Esophagus (tissue), 2 donors: Measurements from ENCODE around the gene WFIKKN1. TPM values are rescaled to one million over a fixed set of nuclear protein-coding genes. Genes with fewer than 3 reads are reported as not detected.
A peak's percentile ranks its signal among the peaks of the same experiment; 100 is the strongest.

ENCODE experiments used
- H3K27ac ChIP-seq, 2 donors: one replicate each; pipeline ENCODE4 v1.5.1; 2013; ENCODE audit warnings: low read depth in 2 of 2, mild to moderate bottlenecking in 2 of 2, inconsistent platforms in 1 of 2, low read length in 1 of 2, moderate library complexity in 1 of 2
- H3K27me3 ChIP-seq, 2 donors: one replicate each; pipeline ENCODE4 v1.6.1; 2013; ENCODE audit warnings: low read length in 2 of 2, control low read depth in 1 of 2, mild to moderate bottlenecking in 1 of 2; ENCODE audit not compliant: insufficient read depth in 2 of 2, control insufficient read depth in 1 of 2
- H3K36me3 ChIP-seq, 2 donors: one replicate each; pipeline ENCODE4 v1.6.1; 2013; ENCODE audit warnings: low read length in 1 of 2; ENCODE audit not compliant: control insufficient read depth in 2 of 2, insufficient read depth in 2 of 2
- H3K4me1 ChIP-seq, 2 donors: one replicate each; pipeline ENCODE4 v1.6.1; 2013; ENCODE audit warnings: low read length in 1 of 2; ENCODE audit not compliant: control insufficient read depth in 2 of 2, insufficient read depth in 2 of 2
- H3K4me3 ChIP-seq, 2 donors: one replicate each; pipeline ENCODE4 v1.5.1; 2013; ENCODE audit warnings: low read length in 2 of 2, mild to moderate bottlenecking in 2 of 2, low read depth in 1 of 2, moderate library complexity in 1 of 2
- H3K9me3 ChIP-seq, 2 donors: one replicate each; pipeline ENCODE4 v1.6.1; 2013; ENCODE audit warnings: mild to moderate bottlenecking in 2 of 2, low read depth in 1 of 2, low read length in 1 of 2, moderate library complexity in 1 of 2; ENCODE audit not compliant: control insufficient read depth in 2 of 2, insufficient read depth in 1 of 2
- WGBS, 2 donors: extraction: QIAGEN DNeasy Blood & Tissue Kit; methylation state at CpG; one replicate each; pipeline ENCODE4 v1.1.7; 2013; 5-methylcytosine and 5-hydroxymethylcytosine counted together
- polyA plus RNA-seq, 2 donors: library from polyadenylated mRNA; stranded (reverse); fragments of 200-250 nt; gene quantifications; one replicate each; pipeline ENCODE4 v1.2.3, GENCODE V29; 2013
- donor health status: healthy with polysubstance abuse.
- donor health status: Bipolar disorder and iron deficiency.

Gene WFIKKN1
- polyA plus RNA-seq, 2 donors: 0.11 to 1.5 TPM

GRCh38 chr16:676565-676902 is 45.7 kb downstream of the WFIKKN1 start:
- Histone ChIP-seq H3K4me3 (no peak overlapping the region), H3K9me3 (no peaks in the 10 kb centered on the region)

DNA sequence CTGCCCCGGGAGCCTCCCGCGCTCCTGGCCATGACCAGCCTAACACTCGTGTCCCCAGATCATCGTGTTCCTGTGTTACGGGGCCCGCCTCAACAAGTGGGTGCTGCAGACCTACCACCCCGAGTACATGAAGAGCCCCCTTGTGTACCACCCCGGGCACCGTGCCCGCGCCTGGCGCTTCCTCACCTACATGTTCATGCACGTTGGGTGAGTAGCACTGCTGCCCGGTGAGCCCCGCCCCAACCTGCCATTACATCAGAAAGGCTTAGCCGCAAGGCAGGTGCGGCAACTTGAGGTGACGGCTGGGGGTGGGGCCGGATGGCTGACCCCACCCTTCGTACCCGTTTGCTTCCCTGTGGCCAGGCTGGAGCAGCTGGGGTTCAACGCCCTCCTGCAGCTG is 46.1 kb downstream of the WFIKKN1 start:
- H3K27ac ChIP-seq: peak overlapping the region; percentile 12 to 45
- no peak overlapping the region for H3K4me3 ChIP-seq
- 41 to 46% methylated on average over 23 of the region's 23 CpGs for WGBS, 2 donors
- H3K36me3 ChIP-seq: peaks cover 6 to 33% of the 10 kb centered on the region in 2 donors
- peaks cover 18 to 57% of the 10 kb centered on the region in 2 donors for H3K4me1 ChIP-seq
- no peaks in the 10 kb centered on the region for H3K27me3 ChIP-seq
- no peaks in the 10 kb centered on the region for H3K9me3 ChIP-seq

More at GRCh38 chr16:676565-676902, 45.7 kb downstream of the WFIKKN1 start:
- 53 to 68% methylated on average over 20 to 21 of the region's 21 CpGs for WGBS, 2 donors
- H3K36me3 ChIP-seq: peaks cover 10 to 32% of the 10 kb centered on the region in 2 donors
- H3K27ac ChIP-seq: peak overlapping the region; percentile 12 to 45
- H3K27me3 ChIP-seq: no peaks in the 10 kb centered on the region
- H3K4me1 ChIP-seq: peaks cover 14 to 54% of the 10 kb centered on the region in 2 donors

GRCh38 chr16:677316-678190 is 46.8 kb downstream of the WFIKKN1 start:
- H3K36me3 ChIP-seq: peaks cover 2 to 33% of the 10 kb centered on the region in 2 donors
- no peaks in the 10 kb centered on the region for H3K9me3 ChIP-seq
- no peaks in the 10 kb centered on the region for H3K27me3 ChIP-seq
- H3K4me1 ChIP-seq: peaks cover 19 to 61% of the 10 kb centered on the region in 2 donors
- H3K27ac ChIP-seq: peak overlapping the region in 1 of 2 donors; percentile 22
- H3K4me3 ChIP-seq: no peak overlapping the region
- WGBS, 2 donors: 37 to 45% methylated on average over 51 to 57 of the region's 57 CpGs

GRCh38 chr16:678209-678857 is 47.5 kb downstream of the WFIKKN1 start:
- no peaks in the 10 kb centered on the region for H3K9me3 ChIP-seq
- H3K27me3 ChIP-seq: no peaks in the 10 kb centered on the region
- 55 to 67% methylated on average over 21 of the region's 21 CpGs for whole genome bisulfite sequencing, 2 donors
- no peak overlapping the region for H3K4me3 ChIP-seq
- peaks cover 0 to 32% of the 10 kb centered on the region in 2 donors for H3K36me3 ChIP-seq
- no peak overlapping the region for H3K27ac ChIP-seq
- H3K4me1 ChIP-seq: peaks cover 19 to 65% of the 10 kb centered on the region in 2 donors

- Histone ChIP-seq H3K27me3 (no peaks in the 10 kb centered on the region), H3K9me3 (no peaks in the 10 kb centered on the region), H3K27ac (peak overlapping the region; percentile 75 to 76), H3K4me1 (peaks cover 19 to 71% of the 10 kb centered on the region in 2 donors), H3K4me3 (peak overlapping the region; percentile 30 to 82), H3K36me3 (peaks cover 0 to 26% of the 10 kb centered on the region in 2 donors)
- 25 to 26% methylated on average over 52 of the region's 52 CpGs for WGBS, 2 donors
Measured at GRCh38 chr16:678858-679813, 48.4 kb downstream of the WFIKKN1 start.

DNA sequence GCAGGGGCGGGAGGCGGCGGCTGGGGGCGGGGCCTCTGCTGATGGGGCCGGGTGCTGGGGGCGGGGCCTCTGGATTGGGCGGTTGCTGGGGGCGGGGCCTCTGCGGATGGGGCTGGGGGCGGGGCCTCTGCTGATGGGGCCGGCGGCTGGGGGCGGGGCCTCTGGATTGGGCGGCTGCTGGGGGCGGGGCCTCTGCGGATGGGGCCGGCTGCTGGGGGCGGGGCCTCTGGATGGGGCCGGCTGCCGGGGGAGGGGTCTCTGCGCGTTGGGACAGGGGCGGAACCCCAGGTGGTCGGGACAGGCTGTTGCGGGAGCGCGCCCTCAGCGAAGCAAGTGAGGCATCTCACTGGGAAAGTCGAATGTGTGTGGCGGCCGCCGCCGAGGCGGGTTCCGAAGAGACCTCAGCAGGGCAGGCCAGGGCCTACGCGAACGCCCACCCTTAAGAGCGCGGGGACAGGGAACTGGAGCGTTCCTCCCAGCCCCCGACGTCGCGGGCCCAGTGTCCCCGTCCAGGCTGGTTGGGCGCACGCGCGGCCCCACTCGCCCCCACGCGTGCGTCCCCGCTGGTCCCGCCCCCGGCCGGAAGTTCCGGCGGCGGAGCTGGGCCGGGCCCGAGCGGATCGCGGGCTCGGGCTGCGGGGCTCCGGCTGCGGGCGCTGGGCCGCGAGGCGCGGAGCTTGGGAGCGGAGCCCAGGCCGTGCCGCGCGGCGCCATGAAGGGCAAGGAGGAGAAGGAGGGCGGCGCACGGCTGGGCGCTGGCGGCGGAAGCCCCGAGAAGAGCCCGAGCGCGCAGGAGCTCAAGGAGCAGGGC is 49.2 kb downstream of the WFIKKN1 start, which contains the start of gene STUB1:
STUB1 (plus strand) TSS at position 597 of the 811 bp plus-strand sequence; CDS start at position 713, 116 bp downstream.
- Histone ChIP-seq H3K4me1 (peaks cover 20 to 70% of the 10 kb centered on the region in 2 donors), H3K36me3 (peaks cover 0 to 25% of the 10 kb centered on the region in 2 donors), H3K4me3 (peak within 1 kb of the TSS; percentile 82 to 84), H3K27me3 (no peaks in the 10 kb centered on the region), H3K9me3 (no peaks in the 10 kb centered on the region), H3K27ac (peak within 1 kb of the TSS; percentile 95 to 96)
- 1% methylated on average over 54 to 91 of the region's 91 CpGs for WGBS, 2 donors

- Histone ChIP-seq H3K9me3 (no peaks in the 10 kb centered on the region), H3K36me3 (peaks cover 0 to 30% of the 10 kb centered on the region in 2 donors), H3K27me3 (no peaks in the 10 kb centered on the region), H3K27ac (peak overlapping the region; percentile 95 to 96), H3K4me3 (peak overlapping the region; percentile 82 to 84), H3K4me1 (peaks cover 17 to 72% of the 10 kb centered on the region in 2 donors)
- 0% methylated on average over 26 to 38 of the region's 38 CpGs for WGBS, 2 donors
Measured at GRCh38 chr16:680625-680945, 49.8 kb downstream of the WFIKKN1 start.

- Histone ChIP-seq H3K4me3 (peak overlapping the region; percentile 82 to 84), H3K27ac (peak overlapping the region; percentile 95 to 96), H3K27me3 (no peaks in the 10 kb centered on the region), H3K36me3 (peaks cover 0 to 30% of the 10 kb centered on the region in 2 donors), H3K9me3 (no peaks in the 10 kb centered on the region), H3K4me1 (peaks cover 15 to 73% of the 10 kb centered on the region in 2 donors)
- WGBS, 2 donors: 42 to 44% methylated on average over 44 of the region's 44 CpGs
Measured at GRCh38 chr16:680967-681745, 50.4 kb downstream of the WFIKKN1 start.
